GM19452 (cell line): ENCODE results near the gene ENTPD6.
"Not testable (repeated sequence)": the region's sequence is repeated elsewhere in the genome, so short reads cannot be mapped to it uniquely, and the experiment has no call there.

ENCODE experiments used
- ATAC-seq: cut with Tn5 transposase; IDR thresholded peaks from one replicate; pipeline ENCODE4 v1.9.1; 2021; ENCODE audit not compliant: unreplicated experiment

Gene ENTPD6

GRCh38 chr20:25195014-25195961 is at the start of gene ENTPD6:
ENTPD6 (plus strand) TSS chr20:25195712; CDS start chr20:25206537, 10,825 bp downstream.
- peak; percentile 78 for ATAC-seq

- no peak for ATAC-seq
Measured at GRCh38 chr20:25146976-25147375, 48.5 kb upstream of the ENTPD6 start.

GRCh38 chr20:25147716-25148115 is 47.8 kb upstream of the ENTPD6 start:
- no peak for ATAC-seq

- no peak for ATAC-seq
Measured at GRCh38 chr20:25148181-25148981, 47.1 kb upstream of the ENTPD6 start.

DNA sequence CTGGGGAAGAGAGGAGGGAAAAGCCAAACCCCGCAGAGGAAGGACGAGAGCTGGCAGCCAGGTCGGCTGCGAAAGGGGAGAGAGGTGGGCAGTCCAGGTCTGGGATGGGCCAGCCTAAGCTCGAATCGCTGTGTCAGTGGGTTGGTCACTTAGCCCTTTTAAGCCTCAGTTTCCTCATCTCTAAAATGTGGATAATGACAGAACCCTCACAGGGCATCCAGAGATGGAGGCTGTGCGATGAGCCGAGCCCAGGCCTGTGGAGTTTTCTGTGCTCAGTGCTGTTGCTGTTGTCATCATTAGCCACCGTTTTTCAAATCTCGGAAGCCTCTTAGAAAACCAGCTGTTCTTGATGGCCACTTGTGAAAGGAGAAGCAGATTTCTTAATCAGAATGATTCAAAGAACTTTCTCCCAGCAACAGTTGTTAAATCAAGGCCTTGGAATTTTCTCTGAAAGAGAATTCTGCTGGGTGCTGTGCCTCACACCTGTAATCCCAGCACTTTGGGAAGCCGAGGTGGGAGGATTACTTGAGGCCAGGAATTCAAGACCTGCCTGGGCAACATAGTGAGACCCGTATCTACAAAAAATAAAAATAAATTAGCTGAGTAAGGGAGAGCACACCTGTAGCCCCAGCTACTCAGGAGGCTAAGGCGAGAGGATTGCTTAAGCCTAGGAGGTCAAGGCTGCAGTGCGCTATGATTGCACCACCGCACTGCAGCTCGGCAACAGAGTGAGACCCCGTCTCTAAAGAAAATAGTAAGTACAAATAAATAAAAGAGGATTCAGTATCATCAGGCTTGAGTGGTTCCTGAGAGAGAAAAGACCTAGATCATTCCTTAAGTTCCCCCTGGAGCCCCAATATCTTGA is 46.3 kb upstream of the ENTPD6 start:
- ATAC-seq, result no peak

- no peak for ATAC-seq
Measured at GRCh38 chr20:25150016-25150415, 45.5 kb upstream of the ENTPD6 start.

- no peak for ATAC-seq
Measured at GRCh38 chr20:25158043-25158442, 37.5 kb upstream of the ENTPD6 start.

DNA sequence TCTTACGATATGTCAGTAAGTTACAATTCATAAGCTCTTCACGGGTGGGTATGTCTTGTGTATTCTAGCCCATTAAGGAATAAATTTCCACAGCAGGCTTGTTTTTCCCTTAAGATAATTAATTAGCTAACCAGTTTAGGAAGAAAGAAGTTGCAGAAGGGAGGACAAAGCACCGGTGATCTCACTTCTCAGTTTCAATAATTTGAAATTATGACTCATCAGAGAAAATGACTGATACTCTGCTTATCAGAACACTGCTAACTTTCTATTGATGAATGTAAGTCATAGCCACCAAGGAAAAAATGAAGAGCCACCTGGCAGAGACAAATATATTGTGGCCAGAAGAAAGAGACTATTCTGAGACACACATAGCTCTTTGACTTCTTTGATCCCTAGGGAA is 35.0 kb upstream of the ENTPD6 start:
- ATAC-seq, result peak; percentile 69

DNA sequence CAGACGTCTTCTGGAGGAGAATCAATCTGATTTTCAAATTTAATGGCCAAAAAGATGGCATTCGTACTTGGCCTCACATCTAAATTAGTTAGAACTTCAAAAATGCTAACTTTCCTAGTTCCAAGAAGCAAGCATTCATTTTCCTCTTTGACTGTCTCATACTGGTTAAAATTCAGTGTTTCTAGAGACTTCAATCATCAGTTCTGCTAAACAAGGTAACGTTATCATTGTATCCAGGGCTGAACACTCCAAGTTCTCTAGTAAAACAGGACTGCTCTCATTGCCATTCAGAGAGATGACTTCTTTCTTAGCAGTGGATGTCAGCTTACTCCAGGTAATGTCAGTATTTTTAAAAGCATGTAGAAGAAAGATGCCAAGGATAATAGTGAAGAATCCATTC is 34.6 kb upstream of the ENTPD6 start:
- peak; percentile 30 for ATAC-seq

DNA sequence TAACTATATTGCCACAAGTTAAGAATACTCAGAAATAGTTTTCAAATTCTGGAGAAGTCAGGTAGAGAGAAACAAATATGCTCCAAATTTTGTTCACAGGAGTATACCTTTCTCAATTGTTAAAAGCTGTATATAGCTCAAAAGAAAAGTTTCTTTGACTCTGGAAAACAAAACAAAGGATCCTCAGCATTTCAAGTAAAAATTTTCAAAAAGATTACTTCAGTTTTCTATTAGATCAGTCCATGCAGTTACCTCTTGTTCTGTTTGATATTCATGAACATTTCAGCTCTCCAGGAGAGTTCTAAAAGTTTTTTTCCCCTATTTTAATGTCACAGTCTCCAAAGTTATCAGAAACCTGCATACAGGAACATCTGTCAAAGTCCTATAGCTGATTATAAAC is 30.4 kb upstream of the ENTPD6 start:
- no peak for ATAC-seq

DNA sequence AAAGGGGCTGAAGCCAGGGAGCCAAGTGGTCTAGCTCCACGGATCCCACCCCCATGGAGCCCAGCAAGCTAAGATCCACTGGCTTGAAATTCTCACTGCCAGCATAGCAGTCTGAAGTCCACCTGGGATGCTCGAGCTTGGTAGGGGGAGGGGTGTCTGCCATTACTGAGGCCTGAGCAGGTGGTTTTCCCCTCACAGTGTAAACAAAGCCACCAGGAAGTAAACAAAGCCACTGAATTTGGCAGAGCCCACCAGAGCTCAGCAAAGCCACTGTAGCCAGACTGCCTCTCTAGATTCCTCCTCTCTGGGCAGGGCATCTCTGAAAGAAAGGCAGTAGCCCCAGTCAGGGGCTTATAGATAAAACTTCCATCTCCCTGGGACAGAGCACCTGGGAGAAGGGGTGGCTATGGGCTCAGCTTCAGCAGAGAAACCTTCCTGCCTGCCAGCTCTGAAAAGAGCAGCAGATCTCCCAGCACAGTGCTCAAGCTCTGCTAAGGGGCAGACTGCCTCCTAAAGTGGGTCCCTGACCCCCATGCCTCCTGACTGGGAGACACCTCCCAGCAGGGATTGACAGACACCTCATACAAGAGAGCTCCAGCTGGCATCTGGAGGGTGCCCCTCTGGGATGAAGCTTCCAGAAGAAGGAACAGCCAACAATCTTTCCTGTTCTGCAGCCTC is 29.3 kb upstream of the ENTPD6 start:
- not testable (repeated sequence) for ATAC-seq

GRCh38 chr20:25173321-25173720 is 22.2 kb upstream of the ENTPD6 start:
- no peak for ATAC-seq

DNA sequence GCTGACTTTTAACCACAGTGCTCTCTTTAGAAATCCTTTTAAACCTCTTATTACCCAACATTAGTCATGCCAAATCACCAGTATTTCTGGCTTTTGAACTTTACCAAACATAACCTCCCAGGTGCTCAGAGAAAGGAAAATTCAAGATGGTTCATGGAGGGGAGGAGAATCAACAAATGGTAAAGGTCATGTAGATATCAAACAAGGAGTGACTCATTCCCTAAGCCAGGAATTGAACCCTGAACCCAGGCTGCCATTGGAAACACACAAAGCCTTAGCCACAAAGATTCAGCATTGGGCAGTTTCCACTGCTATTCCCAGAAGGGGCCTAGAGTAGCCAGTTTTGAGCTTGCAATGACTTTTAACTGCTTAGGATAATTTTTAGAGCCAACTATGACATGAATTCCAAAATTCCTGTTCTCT is 21.6 kb upstream of the ENTPD6 start:
- no peak for ATAC-seq

- ATAC-seq, result no peak
Measured at GRCh38 chr20:25176184-25176583, 19.3 kb upstream of the ENTPD6 start.

DNA sequence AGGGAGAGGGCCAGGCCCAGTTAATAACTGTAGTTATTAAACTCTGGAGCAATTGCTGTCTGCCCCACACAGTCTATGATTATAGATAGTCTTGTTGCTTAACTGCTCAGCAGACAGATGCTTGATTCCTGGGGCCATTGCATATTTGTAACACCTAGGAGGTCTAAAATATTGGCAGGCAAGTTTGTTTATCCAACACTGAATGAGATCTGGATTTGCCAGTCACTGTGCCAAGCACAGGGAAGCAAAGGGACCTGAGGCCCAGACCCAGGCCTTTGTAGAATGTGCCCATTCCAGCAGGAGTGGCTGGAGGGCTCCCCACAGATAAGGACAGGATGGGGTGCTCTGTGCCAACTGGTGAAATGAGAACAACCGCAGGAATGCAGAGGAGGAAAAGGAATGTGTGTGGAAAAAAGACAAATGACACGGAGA is 17.6 kb upstream of the ENTPD6 start:
- ATAC-seq, result no peak

GRCh38 chr20:25178563-25179438 is 16.7 kb upstream of the ENTPD6 start:
- no peak for ATAC-seq

GRCh38 chr20:25179439-25180089 is 15.9 kb upstream of the ENTPD6 start:
- no peak for ATAC-seq

DNA sequence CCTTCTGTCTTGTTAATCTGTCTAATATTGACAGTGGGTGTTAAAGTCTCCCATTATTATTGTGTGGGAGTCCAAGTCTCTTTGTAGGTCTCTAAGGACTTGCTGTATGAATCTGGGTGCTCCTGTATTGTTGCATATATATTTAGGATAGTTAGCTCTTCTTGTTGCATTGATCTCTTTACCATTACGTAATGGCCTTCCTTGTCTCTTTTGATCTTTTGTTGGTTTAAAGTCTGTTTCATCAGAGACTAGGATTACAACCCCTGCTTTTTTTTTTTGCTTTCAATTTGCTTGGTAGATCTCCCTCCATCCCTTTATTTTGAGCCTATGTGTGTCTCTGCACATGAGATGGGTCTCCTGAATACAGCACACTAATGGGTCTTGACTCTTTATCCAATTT is 11.1 kb upstream of the ENTPD6 start:
- ATAC-seq, result not testable (repeated sequence)

GRCh38 chr20:25187220-25187619 is 8.3 kb upstream of the ENTPD6 start:
- ATAC-seq, result no peak
